HCT116 (cell line): ENCODE results near the gene CD58. TPM values are rescaled to one million over a fixed set of nuclear protein-coding genes. Genes with fewer than 3 reads are reported as not detected.

Experiments used
- ATAC-seq: fragments of 200-7000 bp; cut with Tn5 transposase; 2 replicates; pipeline ENCODE4 v1.9.1; 2020; ENCODE audit warnings: mild to moderate bottlenecking, moderate library complexity
- BruUV-seq: library from RNA; stranded (reverse); fragments of 400-500 nt; replicated peaks from 2 replicates; lab custom pipeline; 2021; lab: Mats Ljungman, UMichigan
- CTCF ChIA-PET: fragments of 300-600 bp; sonication (Branson Sonifier 250); formaldehyde crosslinking; loops from one replicate; lab custom pipeline; 2021; ENCODE audit warnings: antibody characterized with exemption; lab: Charles Lee
- POLR2A ChIA-PET: fragments of 300-600, 350-600 bp; sonication (Branson Sonifier 250); formaldehyde crosslinking; loops from one replicate; lab custom pipeline; 2021; ENCODE audit warnings: antibody characterized with exemption; lab: Charles Lee
- RAD21 ChIA-PET, 2 experiments: fragments of 300-600 bp; sonication (Branson Sonifier 250); formaldehyde crosslinking; loops; one replicate each; lab custom pipeline; 2023; ENCODE audit warnings: low total read pairs in 2 of 2; ENCODE audit not compliant: uncharacterized antibody in 2 of 2, unreplicated experiment in 2 of 2, low non-redundant PET in 1 of 2; lab: Charles Lee
- DNase-seq: peaks from one replicate; pipeline ENCODE4 v3.0.0-alpha.2; 2010; ENCODE audit warnings: low read depth, low spot score
- H2AFZ ChIP-seq: fragments of 200-600 bp; shearing (Covaris generic), sonication (generic); 2 replicates; pipeline ENCODE4 v1.6.1; 2017; ENCODE audit warnings: low read depth, mixed run types, mixed read lengths, antibody characterized with exemption, low read length; ENCODE audit not compliant: poor library complexity, severe bottlenecking
- H3K27ac ChIP-seq: 2 replicates; pipeline ENCODE4 v1.5.1; 2012; ENCODE audit warnings: low read depth, low read length
- H3K27me3 ChIP-seq: fragments of 200-600 bp; sonication (generic); 2 replicates; pipeline ENCODE4 v1.6.1; 2016; ENCODE audit warnings: mixed run types, low read length, mixed read lengths; ENCODE audit not compliant: insufficient read depth
- H3K36me3 ChIP-seq, 2 experiments: fragments of 200-500 bp in 1 of 2; fragments of 200-600 bp in 1 of 2; sonication (Bioruptor generic) in 1 of 2; sonication (generic) in 1 of 2; 2 replicates each; pipeline versions ENCODE4 v1.5.1 to v1.6.1; 2014 to 2016; ENCODE audit warnings: low read length in 2 of 2, inconsistent platforms in 1 of 2, mixed read lengths in 1 of 2, mixed run types in 1 of 2; ENCODE audit not compliant: insufficient read depth in 2 of 2, control insufficient read depth in 1 of 2
- H3K4me1 ChIP-seq, 2 experiments: fragments of 200-600 bp in 1 of 2; sonication (generic) in 1 of 2; 2 replicates each; pipeline versions ENCODE4 v1.5.1 to v1.6.1; 2012 to 2017; ENCODE audit warnings: low read length in 2 of 2, inconsistent platforms in 1 of 2, mild to moderate bottlenecking in 1 of 2, mixed read lengths in 1 of 2, mixed run types in 1 of 2, moderate library complexity in 1 of 2; ENCODE audit not compliant: insufficient read depth in 2 of 2, control insufficient read depth in 1 of 2
- H3K4me2 ChIP-seq: fragments of 200-600 bp; sonication (generic); 2 replicates; pipeline ENCODE4 v1.6.1; 2017; ENCODE audit warnings: mixed run types, low read length, mixed read lengths
- H3K4me3 ChIP-seq, 2 experiments: fragments of 200-600 bp in 1 of 2; sonication (generic) in 1 of 2; replicated peaks in 1 of 2; 2 replicates each; pipeline ENCODE4 v1.5.1; 2011 to 2016; ENCODE audit warnings: low read length in 2 of 2, control low read depth in 1 of 2, low read depth in 1 of 2, mild to moderate bottlenecking in 1 of 2, mixed read lengths in 1 of 2, mixed run types in 1 of 2
- H3K79me2 ChIP-seq: fragments of 200-600 bp; sonication (generic); 2 replicates; pipeline ENCODE4 v1.6.1; 2017; ENCODE audit warnings: mild to moderate bottlenecking, mixed run types, low read length, moderate library complexity, mixed read lengths; ENCODE audit not compliant: insufficient read depth
- H3K9ac ChIP-seq: fragments of 200-600 bp; sonication (generic); 2 replicates; pipeline ENCODE4 v1.6.1; 2016; ENCODE audit warnings: low read length, mixed read lengths
- H3K9me2 ChIP-seq: fragments of 200-600 bp; sonication (generic), shearing (Covaris generic); 2 replicates; pipeline ENCODE4 v1.6.1; 2017; ENCODE audit warnings: mixed run types, mild to moderate bottlenecking, moderate library complexity; ENCODE audit not compliant: insufficient read depth
- H3K9me3 ChIP-seq, 2 experiments: fragments of 200-500 bp in 1 of 2; fragments of 200-600 bp in 1 of 2; sonication (Bioruptor generic) in 1 of 2; sonication (generic) in 1 of 2; 2 replicates each; pipeline ENCODE4 v1.6.1; 2014 to 2017; ENCODE audit warnings: low read length in 2 of 2, mixed read lengths in 2 of 2, inconsistent platforms in 1 of 2, low read depth in 1 of 2, mild to moderate bottlenecking in 1 of 2, mixed run types in 1 of 2, moderate library complexity in 1 of 2; ENCODE audit not compliant: control insufficient read depth in 1 of 2, insufficient read depth in 1 of 2
- H4K20me1 ChIP-seq: fragments of 200-600 bp; sonication (generic), shearing (Covaris generic); 2 replicates; pipeline ENCODE4 v1.6.1; 2017; ENCODE audit warnings: mixed run types, mild to moderate bottlenecking, moderate library complexity; ENCODE audit not compliant: insufficient read depth
- ATF3 ChIP-seq: IDR thresholded peaks from 2 replicates; pipeline ENCODE4 v1.6.1; 2012
- CBX3 ChIP-seq: IDR thresholded peaks from 2 replicates; pipeline ENCODE4 v1.6.1; 2012; ENCODE audit warnings: low read depth
- CEBPB ChIP-seq: IDR thresholded peaks from 2 replicates; pipeline ENCODE4 v1.6.1; 2012; ENCODE audit warnings: low read depth
- CTCF ChIP-seq, 3 experiments: fragments of 200-600 bp in 1 of 3; sonication (generic) in 1 of 3; IDR thresholded peaks in 2 of 3; conservative IDR thresholded peaks in 1 of 3; 2 replicates each; pipeline ENCODE4 v1.5.1; 2012 to 2017; ENCODE audit warnings: low read depth in 2 of 3, low read length in 2 of 3, antibody characterized with exemption in 1 of 3, borderline replicate concordance in 1 of 3, control low read depth in 1 of 3, mild to moderate bottlenecking in 1 of 3, mixed read lengths in 1 of 3, mixed run types in 1 of 3, moderate library complexity in 1 of 3; ENCODE audit not compliant: insufficient read depth in 1 of 3
- EZH2 ChIP-seq: fragments of 200-600 bp; sonication (generic); IDR thresholded peaks from 2 replicates; pipeline ENCODE4 v1.6.1; 2017; ENCODE audit warnings: antibody characterized with exemption, mixed run types
- EZH2phosphoT487 ChIP-seq: fragments of 200-600 bp; IDR thresholded peaks from 2 replicates; pipeline ENCODE4 v1.6.1; 2018; ENCODE audit warnings: antibody characterized with exemption, borderline replicate concordance
- FOSL1 ChIP-seq: IDR thresholded peaks from 2 replicates; pipeline ENCODE4 v1.6.1; 2012; ENCODE audit warnings: low read depth
- JUND ChIP-seq: IDR thresholded peaks from 2 replicates; pipeline ENCODE4 v1.6.1; 2012
- POLR2A ChIP-seq: IDR thresholded peaks from 2 replicates; pipeline ENCODE4 v1.7.0; 2011; ENCODE audit warnings: borderline replicate concordance; ENCODE audit not compliant: insufficient read depth, insufficient read length; ENCODE audit errors: extremely low read depth
- RAD21 ChIP-seq: IDR thresholded peaks from 2 replicates; pipeline ENCODE4 v1.6.1; 2012; ENCODE audit warnings: low read depth, mild to moderate bottlenecking
- SIN3A ChIP-seq: IDR thresholded peaks from 2 replicates; pipeline ENCODE4 v1.6.1; 2012; ENCODE audit warnings: low read depth
- SP1 ChIP-seq: IDR thresholded peaks from 2 replicates; pipeline ENCODE4 v1.6.1; 2012; ENCODE audit warnings: low read depth
- TCF7L2 ChIP-seq: IDR thresholded peaks from 2 replicates; pipeline ENCODE4 v1.7.0; 2011; ENCODE audit warnings: borderline replicate concordance, inconsistent platforms; ENCODE audit not compliant: insufficient read depth, insufficient read length; ENCODE audit errors: extremely low read depth
- YY1 ChIP-seq: IDR thresholded peaks from 2 replicates; pipeline ENCODE4 v1.6.1; 2011; ENCODE audit warnings: low read length, low read depth, moderate library complexity, mild to moderate bottlenecking; ENCODE audit not compliant: insufficient replicate concordance; ENCODE audit errors: extremely low read depth
- ZFX ChIP-seq: fragments of 450-650 bp; IDR thresholded peaks from 2 replicates; pipeline ENCODE4 v1.6.1; 2017
- intact Hi-C: fragments of 100-400 bp; cut with micrococcal nuclease; formaldehyde crosslinking; loops from 2 replicates; pipeline ENCODE4 v1.10.0; 2022
- total RNA-seq: library from RNA; stranded (reverse); gene quantifications from one replicate; pipeline ENCODE4 v1.2.1, GENCODE V29; 2021; ENCODE audit not compliant: unreplicated experiment

CD58 gene
- total RNA-seq, 1 experiment from 2014 or later = 18.0 TPM

- Histone ChIP-seq H3K4me2 (no peak overlapping the region), H3K9ac (no peak overlapping the region), H4K20me1 (no peaks in the 10 kb centered on the region), H3K27ac (no peak overlapping the region), H3K36me3 (no peaks in the 10 kb centered on the region), H3K27me3 (no peaks in the 10 kb centered on the region), H3K4me1 (no peaks in the 10 kb centered on the region), H3K9me3 (no peaks in the 10 kb centered on the region), H3K79me2 (no peaks in the 10 kb centered on the region), H3K4me3 (no peak overlapping the region), H2AFZ (no peak overlapping the region), H3K9me2 (no peaks in the 10 kb centered on the region)
- TF ChIP-seq ZFX = no peak
- TF ChIP-seq EZH2 = no peak
- TF ChIP-seq SP1 = no peak
- TF ChIP-seq YY1 = no peak
- no peak for TF ChIP-seq EZH2phosphoT487
- TF ChIP-seq JUND = no peak
- no TSS peak for BruUV-seq
- ATAC-seq (no peak), DNase-seq (no peak)
- intact Hi-C loops = no loop called here
- ChIA-PET CTCF (no interaction called here), RAD21 (no interaction called here), POLR2A (no interaction called here)
These were observed 100.2 kb downstream of the CD58 start for GRCh38 chr1:116470671-116471070.

GRCh38 chr1:116466810-116467557, 103.8 kb downstream of the CD58 start:
- no peak overlapping the region for H2AFZ ChIP-seq
- ChIA-PET POLR2A (no interaction called here), RAD21 (no interaction called here), CTCF (no interaction called here)
- BruUV-seq = no TSS peak
- ATAC-seq (no peak), DNase-seq (no peak)
- H3K4me2 ChIP-seq = no peak overlapping the region
- no peaks in the 10 kb centered on the region for H3K9me2 ChIP-seq
- H3K9ac ChIP-seq = no peak overlapping the region
- no peak overlapping the region for H3K4me3 ChIP-seq
- no peak overlapping the region for H3K27ac ChIP-seq
- H4K20me1 ChIP-seq = no peaks in the 10 kb centered on the region
- intact Hi-C loops = no loop called here
- H3K27me3 ChIP-seq = no peaks in the 10 kb centered on the region
- no peak for TF ChIP-seq TCF7L2
- TF ChIP-seq ATF3 = no peak
- no peak for TF ChIP-seq CTCF (IDR thresholded peaks at IDR 0.05 in 2 of 3, conservative IDR thresholded peaks at IDR 0.05 in 1 of 3; ENCODE audit: borderline replicate concordance in 1 of 3, insufficient read depth in 1 of 3, low read depth in 2 of 3, low read length in 2 of 3)
- TF ChIP-seq POLR2A = no peak
- TF ChIP-seq RAD21 = no peak
- TF ChIP-seq CBX3 = no peak
- TF ChIP-seq SIN3A = no peak
- no peak for TF ChIP-seq CEBPB
- TF ChIP-seq FOSL1 = no peak
- TF ChIP-seq SP1 = no peak
- no peak for TF ChIP-seq EZH2
- H3K9me3 ChIP-seq = no peaks in the 10 kb centered on the region
- H3K36me3 ChIP-seq = no peaks in the 10 kb centered on the region
- no peaks in the 10 kb centered on the region for H3K79me2 ChIP-seq
- no peaks in the 10 kb centered on the region for H3K4me1 ChIP-seq
